NK-92 treated with Interleukin-12 subunit alpha and Interleukin-12 subunit beta, amount 100 ng/mL, for 24 hours (cell line): ENCODE measurements around the gene AP1AR.

ENCODE experiments used
- DNase-seq: peaks from one replicate; lab custom pipeline; 2025; lab: John Stamatoyannopoulos, UW

AP1AR gene

DNA sequence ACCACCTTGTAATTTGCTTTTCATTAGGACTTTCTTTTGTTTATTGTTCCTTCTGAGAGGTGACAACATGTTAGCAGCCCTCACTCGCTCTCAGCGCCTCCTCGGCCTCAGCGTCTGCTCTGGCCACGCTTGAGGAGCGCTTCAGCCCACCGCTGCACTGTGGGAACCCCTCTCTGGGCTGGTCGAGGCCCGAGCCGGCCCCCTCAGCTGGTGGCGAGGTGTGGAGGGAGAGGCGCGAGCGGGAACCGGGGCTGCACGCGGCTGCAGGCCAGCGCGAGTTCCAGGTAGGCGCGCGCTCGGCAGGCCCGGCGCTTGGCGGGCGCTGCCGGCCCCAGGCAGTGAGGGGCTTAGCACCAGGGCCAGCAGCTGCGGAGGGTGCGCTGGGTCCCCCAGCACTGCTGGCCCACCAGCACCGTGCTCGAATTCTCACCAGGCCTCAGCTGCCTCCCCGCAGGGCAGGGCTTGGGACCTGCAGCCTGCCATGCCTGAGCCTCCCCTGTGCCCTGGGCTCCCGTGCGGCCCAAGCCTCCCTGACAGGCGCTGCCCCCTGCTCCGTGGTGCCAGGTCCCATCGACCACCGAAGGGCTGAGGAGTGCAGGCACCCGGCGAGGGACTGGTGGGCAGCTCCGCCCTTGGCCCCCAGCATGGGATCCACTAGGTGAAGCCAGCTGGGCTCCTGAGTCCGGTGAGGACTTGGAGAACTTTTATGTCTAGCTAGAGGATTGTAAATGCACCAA, 9.2 kb upstream of the AP1AR start:
- no peak for DNase-seq

DNA sequence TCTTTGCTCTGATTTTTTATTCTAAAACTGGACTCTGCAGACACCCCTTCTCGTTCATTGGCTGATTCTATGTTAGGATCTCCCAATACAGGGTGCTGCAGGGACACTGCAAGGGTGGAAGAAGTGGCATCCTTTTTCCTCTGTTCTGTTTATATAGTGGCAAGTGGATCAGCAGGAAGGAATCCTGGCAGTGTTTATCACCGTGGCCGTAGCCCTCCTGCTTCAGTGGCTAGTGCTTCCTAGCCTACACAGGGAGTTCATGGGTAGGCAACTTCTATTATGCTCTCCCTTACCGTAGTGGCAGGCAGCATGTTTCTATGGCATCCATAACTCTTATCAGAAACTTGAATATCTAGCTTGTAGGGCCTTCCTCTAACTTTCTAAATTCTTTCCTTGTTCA, 6.4 kb upstream of the AP1AR start:
- DNase-seq = no peak

DNA sequence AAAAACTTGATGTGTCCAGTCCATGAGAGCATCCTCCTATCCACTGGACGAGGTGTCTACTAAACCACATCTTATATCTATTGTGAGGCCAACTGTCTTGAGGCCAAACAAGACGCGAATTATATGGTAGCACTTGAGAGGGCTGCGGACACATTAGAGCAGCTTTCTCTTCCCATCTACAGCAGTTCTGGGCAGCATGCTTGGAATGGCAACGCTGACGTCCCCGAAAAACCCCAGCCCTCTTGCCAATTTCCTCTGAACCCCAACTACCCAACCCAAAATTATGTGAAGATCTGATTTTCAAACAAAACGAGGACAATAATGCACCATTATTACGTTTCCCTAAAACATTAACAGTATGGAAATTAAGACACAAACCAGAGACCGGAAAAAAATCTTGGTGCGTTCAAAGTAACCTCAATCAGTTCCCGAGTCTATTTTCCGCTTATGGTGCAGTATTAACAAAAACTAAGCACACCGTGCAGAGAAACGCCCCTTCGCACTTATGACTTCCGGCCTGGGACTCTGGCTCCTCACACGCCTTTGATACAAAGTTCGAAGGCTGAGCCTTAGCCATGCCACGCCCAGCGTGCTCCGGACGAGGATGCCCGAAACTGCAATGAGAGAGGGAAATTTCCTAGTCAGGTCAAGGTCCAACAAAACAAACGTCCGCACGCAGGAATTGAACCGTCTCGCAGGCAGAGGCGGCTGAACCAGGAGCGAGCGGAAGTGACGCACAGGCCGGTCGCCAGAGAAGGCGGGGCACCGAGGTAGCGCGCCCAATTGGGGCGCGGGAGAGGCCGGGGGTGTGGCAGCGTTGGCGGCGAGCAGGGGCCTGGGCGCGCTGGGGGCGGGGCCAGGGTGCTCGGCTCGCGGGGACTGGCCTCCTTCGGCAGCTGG, 458 bp upstream of the AP1AR start:
- peak; percentile 93 for DNase-seq

DNA sequence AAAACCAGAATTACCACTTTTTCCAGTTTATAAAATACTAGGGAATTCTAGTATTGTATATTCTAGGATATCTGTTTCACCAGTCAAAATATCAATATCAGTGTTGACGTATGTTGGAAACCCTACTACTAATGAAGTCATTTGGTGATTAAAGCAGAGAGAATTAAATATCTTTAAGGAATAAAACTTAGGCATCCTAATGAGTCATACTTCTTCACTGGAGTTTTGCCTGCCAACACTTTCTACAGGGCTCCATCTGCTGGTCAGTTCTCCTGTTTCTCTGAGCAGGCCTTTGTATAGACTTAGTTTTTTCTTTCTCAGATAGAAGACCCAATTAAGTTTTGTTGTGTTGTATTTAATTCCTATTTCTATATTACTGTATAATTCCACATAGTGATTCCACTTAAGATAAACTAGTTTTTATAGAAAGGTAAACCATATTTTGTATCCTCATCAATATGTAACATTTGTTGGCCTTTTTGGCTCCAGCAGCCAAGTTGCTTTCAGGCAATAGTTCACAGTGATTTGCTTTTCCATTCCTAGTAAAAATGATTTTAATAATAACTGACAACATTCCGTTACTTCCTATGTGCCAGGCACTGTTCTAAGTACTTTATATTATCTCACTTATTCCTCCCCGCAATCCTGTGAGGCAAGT, 3.5 kb downstream of the AP1AR start:
- DNase-seq = no peak

DNA sequence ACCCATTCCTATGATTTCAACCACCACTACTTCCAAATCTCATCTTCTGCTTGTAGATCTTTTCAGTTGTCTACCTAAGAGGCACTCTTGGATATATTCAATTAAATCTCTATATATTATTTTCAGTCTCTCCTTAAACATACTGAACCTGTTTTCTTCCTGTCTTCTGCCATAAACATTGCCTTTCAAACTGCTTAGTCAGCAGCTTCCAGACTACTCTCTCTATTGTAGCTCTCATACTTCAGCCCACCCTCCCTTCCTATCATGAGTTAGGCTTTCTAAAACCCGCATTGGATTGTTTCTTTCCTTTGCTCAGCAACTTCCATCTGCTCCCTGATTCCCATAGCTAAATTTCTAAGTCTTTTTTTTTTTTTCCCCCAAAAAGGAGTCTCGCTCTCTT, 4.5 kb downstream of the AP1AR start:
- no peak for DNase-seq

DNA sequence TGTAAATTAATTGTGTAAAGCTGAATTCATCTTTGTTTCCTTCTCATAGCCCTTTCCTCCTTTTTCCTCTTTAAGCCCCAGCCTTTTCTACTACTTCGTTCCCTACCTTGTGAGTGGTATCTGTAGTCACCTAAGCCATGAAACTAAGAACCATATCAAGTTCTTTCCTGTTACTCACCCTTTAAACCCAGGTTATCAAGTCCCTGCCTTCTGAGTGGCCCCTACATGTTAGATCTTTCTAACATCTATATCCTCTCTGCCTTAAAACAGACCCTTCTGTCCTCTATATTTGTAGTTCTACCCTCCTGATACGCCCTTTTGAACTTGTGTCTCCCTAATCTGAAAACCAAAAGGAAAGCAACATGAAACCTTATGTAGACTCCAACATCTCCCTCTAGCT, 7.2 kb downstream of the AP1AR start:
- DNase-seq = no peak

DNA sequence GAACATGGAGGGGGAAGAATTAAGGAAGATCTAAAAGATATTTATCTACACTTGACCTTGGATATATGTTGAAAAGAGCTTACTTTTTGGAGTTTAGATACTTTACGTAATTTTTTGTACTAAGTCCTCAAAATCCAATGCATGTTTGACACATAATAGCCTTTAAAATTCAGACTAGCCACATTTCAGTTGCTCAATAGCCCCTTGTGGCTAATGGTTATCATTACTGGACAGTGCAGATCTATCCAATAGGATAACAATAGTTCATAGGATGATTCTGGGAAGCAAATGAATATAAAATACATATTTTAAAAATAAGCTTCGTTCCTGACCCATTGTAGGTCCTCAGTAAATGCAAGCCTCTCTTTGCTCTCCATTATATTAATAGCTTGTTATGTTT, 13.8 kb downstream of the AP1AR start:
- DNase-seq = no peak

DNA sequence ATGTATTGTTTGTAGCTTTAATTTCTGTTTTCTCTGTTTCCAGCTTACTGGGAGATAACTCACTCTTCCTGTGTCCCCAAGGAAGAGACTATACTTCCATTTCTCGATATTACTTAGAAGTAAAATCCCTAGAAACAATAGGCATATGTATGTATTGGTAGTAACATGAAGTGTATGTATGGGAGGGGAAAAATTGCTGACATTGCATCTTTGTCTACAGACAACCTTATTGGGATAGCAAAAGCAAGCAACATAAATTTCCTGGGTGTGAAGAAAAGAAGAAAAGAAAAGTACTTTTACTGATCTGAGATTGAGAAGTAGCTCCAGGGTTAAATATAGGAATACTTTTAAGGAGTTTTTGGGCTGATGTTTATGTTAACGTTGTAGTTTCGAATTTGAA, 15.4 kb downstream of the AP1AR start:
- no peak for DNase-seq

DNA sequence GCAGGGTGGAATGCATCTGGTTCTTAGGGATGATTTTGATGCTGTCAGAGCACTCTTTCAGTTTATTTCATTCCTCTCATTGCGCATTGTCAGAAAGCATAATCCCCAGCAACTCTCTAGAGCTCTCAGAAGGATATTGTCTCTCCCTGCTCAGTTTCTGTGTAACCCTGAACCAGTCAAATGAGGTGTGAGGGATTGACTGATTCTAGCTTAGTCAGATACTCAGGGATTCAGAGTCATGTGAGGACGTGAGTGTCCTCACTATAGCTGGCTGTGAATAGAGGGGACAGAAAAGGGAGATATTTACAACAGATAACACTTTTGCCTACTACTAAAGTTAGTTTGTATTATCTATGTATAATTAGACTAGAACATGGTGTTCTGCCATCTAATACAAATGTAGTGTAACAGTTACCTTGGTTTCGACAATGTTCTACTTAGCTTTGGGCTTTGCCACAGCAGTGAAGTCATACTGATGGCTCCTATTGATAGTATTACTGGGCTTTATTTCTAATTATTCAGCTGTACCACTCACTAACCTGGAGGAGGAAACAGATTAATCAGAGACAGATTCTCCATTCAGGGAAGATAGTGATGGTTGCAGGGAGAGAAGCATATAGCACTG, 19.5 kb downstream of the AP1AR start:
- DNase-seq = no peak

DNA sequence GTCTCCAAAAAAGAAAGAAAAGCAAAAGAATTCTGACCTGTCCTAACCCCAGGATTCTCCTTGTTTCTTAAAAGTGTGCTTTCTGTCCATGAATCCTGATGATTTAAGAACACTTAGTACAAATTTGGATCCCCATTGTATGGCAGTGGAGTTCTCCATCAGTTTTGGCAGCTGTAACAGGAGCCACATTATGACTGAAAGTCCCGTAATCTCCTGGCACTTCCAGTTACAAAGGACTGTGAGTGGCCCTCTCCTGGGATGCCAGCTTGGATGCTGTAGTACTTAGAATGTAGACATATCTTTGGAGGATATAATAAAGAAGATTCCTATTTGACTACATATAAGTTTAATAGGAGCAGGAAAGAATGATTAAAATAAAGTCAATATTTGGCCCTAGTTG, 20.6 kb downstream of the AP1AR start:
- DNase-seq = no peak

DNA sequence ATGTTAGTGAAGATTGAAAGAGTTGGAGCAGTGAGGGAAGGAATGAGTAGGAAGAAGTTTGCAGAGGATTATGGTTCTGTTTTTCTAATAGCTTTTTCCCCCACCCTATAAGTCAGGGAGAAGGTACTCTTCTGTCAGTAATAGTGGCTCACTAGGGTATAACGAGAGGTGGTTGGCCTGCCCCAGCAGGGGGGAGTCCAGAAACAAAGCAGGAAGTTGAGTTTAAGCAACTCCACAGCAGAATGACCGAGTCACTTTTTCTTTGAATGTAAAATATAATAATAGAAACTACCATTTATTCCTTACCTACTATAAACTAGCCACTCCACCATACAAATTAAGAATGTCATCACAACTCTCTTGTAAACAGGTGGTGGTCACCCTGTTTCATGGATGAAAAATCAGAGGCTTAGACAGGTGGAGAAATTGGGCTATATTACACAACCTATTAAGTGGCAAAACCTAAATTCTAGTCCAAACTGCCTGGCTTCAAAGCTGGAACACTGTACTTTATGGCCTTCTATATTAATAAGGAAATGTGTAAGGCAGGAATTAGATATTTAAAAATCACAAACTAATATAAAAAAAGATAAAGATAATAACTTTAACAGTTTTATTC, 21.9 kb downstream of the AP1AR start:
- no peak for DNase-seq

DNA sequence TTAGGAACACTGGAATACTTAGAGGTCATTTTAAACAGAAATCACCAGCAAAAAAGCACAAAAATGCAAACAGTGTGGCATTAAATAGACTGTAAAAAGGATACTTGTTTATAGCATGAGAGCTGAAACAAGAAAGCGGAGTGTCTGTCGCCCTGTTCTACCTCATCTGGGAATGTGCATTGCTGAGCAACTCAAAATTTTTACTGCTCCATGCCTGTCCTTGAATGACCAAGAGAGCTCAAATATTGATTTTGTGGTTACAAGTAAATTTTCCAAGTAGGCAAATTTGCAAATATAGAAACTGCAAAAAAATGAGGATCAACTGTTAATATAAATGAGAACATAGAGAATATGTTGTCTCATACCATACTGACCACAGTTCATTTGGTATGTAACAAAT, 25.5 kb downstream of the AP1AR start:
- no peak for DNase-seq

DNA sequence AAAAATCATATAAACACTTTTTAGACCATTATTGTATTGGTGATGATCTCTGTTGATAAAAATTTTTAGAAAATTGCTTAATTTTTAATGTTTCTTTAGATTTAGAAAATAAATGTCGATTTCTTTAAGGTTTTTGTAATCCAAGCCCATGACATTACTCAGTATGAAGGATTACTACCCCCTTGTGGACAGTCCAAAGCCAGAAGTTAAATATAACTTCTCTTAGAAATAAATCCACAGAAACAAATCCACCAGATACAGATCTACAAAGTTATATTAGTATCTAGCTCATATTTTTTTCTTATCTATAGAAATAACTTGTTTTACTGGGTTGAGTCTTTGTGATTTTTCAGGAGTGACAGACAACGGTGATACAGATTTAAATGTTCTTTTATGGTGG, 35.2 kb downstream of the AP1AR start:
- DNase-seq = no peak

DNA sequence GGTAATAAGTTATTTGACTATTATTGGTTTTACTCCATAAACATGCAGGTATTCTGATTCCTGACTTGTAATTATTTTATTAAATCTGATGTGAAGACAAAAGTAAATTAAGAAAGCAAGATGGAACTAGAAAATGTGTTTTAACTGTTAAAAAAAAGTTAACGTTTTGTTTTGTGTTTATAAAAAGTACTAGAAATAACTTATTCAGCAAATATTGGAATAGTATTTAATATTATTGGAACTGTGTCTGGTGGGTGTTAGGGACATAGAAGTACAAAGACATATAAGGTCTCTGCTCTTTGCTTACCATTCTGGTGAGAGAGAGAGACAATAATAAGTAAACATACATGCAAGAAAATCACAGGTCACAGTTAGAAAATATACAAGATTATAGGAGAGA, 38.5 kb downstream of the AP1AR start:
- DNase-seq = no peak

DNA sequence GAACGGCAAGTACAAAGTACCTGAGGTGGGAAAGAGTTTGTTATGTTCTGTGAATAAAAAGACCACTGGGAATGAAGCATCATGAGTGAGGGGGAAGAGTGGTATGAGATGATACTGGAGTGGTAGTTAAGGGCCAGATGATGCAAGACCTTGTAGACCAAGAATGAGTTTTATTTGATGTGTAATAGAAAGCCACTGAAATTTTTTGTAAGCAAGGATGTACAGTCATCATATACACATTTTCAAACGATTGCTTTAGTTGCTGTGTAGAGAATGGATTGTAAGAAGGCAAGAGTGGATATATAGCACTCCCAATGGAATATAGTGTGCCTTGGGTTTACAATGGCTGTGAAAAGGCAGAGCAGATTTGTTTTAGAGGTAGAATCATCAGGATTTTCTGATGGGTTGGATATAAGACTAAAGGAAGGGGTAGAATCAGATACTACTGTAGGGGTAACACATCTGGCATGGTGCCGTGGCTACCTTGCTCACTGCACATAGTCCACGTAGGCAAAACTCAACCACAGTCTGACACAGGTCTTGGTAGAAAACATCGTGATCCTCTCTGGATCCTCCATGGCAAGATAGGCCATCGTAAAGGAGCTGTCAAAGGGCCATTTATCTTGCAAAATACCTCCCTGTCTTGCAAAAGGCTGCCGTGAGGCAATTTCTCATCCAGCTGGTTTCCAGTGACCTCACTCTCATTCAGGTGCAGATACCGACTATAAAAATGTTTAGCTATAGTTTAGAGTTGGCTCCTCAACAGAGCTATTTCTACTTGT, 39.2 kb downstream of the AP1AR start:
- no peak for DNase-seq

DNA sequence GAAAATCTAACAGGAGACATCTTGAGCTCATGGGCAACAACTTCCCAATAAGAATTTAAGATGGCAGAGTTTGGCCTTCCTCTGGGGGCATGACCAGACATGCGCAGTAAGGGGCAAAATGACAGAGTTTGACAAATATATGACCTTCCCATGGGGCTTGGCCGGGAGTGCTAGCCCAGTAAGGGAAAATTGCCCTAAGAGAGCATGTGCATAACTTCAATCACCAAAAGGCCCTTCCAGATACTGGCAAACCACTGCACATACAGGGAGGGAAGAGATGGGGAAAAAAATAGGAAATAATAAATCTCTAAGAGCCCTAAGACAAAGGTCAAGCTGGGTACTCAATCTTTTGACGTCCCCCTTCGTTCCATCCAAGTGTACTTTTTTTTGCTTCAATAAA, 40.7 kb downstream of the AP1AR start:
- DNase-seq = no peak

DNA sequence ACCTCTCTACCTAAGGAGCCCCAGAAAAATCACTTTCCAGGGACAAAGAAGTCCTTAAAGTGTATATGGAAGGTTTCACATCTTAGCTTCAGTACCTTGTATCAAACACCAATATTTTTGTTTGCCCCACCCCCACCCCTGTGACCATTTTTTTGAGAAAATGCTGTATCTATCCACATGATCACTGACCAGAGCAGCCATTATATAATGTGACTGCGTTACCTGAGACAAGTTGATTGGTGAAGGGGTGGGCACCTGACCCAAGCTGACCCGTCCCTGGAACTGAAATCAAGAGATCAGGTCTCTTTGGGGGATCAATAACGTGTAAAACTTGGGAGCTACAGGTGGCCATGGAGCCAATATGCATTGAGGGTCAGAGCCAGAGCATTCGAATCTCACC, 43.4 kb downstream of the AP1AR start:
- no peak for DNase-seq

DNA sequence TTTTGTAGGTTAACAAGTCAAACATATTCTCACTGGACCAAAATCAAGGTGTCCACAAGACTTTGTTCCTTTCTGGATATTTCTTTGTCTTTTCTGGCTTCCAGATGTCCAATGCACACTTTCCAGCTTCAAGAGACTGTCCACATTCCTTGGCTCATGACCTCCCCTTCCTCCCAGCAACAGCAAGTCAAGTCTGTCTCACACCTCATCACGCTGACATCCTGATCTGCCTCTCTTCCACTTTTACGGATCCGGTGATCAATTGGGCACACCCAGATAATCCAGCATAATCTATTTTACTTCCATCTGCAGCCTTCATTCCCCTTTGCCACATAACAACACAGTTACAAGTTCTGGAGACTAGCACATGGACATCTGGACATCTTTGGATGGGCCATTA, 44.5 kb downstream of the AP1AR start:
- DNase-seq = no peak

DNA sequence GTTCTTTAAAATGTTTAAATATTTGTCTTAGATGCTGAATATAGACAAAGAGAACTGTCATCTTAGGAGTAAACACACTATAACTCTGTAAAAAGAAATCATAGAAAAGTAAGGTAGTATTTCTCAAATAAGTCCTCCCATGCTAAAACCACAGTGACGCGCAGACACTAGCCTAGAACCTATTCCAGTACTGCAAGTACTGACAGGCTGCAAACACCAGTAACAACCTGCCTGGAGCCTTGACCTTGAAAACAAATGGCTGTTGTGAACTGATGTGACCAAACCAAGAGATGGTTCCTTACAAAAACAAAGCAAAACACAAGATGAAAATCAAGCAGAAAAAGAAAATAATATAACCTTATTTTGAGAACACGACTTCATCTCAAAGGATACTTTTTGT, 45.6 kb downstream of the AP1AR start:
- DNase-seq = no peak

DNA sequence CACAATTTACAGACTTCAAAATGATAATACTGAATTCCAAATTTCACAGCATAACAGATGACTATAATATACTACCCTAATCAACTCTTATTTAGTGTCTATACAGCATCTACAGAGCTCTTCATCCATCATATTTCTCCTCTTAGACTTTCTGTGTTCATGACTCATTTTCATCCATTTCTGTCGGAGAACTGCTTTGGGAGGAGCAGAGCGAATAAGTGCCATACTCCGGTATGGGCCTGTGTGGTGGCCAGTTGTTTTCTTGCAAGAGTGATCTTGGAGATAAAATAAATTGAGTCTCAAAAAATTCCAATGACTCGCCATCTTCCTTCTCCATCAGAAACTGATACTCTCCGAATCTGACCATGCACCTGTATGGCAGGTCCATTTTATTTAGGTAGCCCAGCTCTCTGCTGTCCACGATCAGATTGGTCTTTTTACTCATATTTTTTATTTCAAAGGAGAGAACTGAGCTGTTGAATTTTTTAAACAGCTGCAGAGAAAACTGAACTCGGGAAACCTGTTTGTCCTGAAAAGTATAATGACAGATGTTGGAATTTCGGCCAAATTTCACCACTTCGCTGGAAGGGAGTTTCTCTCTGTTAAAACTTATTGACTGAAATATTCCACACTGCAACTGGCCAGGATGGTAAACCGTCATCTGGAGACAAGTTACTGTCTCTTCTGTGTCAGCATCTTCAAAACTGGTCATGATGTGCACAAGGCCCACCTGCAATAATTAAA, 46.3 kb downstream of the AP1AR start:
- DNase-seq = no peak
